HepG2 (cell line): ENCODE results near the gene ADGRV1. TPM values are rescaled to one million over a fixed set of nuclear protein-coding genes. Genes with fewer than 3 reads are reported as not detected.

Experiments
- AFF4 ChIP-seq: sonication (generic); formaldehyde crosslinking; IDR thresholded peaks from 2 replicates; pipeline ENCODE4 v1.4.0; 2020; ENCODE audit warnings: missing genetic modification reagents
- BRCA1 ChIP-seq: sonication (generic); formaldehyde crosslinking; IDR thresholded peaks from 2 replicates; pipeline ENCODE4 v1.4.0; 2020; ENCODE audit warnings: missing genetic modification reagents
- CENPBD1 ChIP-seq: sonication (generic); formaldehyde crosslinking; IDR thresholded peaks from 2 replicates; pipeline ENCODE4 v1.8.0; 2022; ENCODE audit warnings: missing genetic modification reagents, low read depth, mild to moderate bottlenecking, borderline replicate concordance
- DBP ChIP-seq: sonication (generic); formaldehyde crosslinking; IDR thresholded peaks from 2 replicates; pipeline ENCODE4 v1.4.0; 2020; ENCODE audit warnings: missing genetic modification reagents; ENCODE audit errors: not compliant biosample characterization
- DDIT3 ChIP-seq: sonication (generic); formaldehyde crosslinking; IDR thresholded peaks from 2 replicates; pipeline ENCODE4 v1.4.0; 2020; ENCODE audit warnings: mild to moderate bottlenecking, missing genetic modification reagents
- DNMT3B ChIP-seq: conservative IDR thresholded peaks from 2 replicates; pipeline ENCODE4 v1.6.1; 2016; ENCODE audit warnings: missing biosample characterization, control low read depth
- ELK4 ChIP-seq: sonication (generic); formaldehyde crosslinking; IDR thresholded peaks from 2 replicates; pipeline ENCODE4 v1.9.0; 2021; ENCODE audit warnings: missing genetic modification reagents, borderline replicate concordance
- FOXK2 ChIP-seq: fragments of 450-650 bp; IDR thresholded peaks from 2 replicates; pipeline ENCODE4 v1.6.1; 2016
- HMGA1 ChIP-seq: sonication (generic); formaldehyde crosslinking; conservative IDR thresholded peaks from 2 replicates; pipeline ENCODE4 v1.4.0; 2020; ENCODE audit warnings: missing genetic modification reagents
- HNRNPUL1 ChIP-seq: fragments of 200-400 bp; formaldehyde crosslinking; IDR thresholded peaks from 2 replicates; pipeline ENCODE4 v1.6.1; 2017; ENCODE audit warnings: low read depth, mild to moderate bottlenecking, low read length, moderate library complexity
- HOXD1 ChIP-seq: sonication (generic); formaldehyde crosslinking; IDR thresholded peaks from 2 replicates; pipeline ENCODE4 v1.5.0; 2020; ENCODE audit warnings: missing genetic modification reagents
- IKZF1 ChIP-seq: fragments of 450-650 bp; IDR thresholded peaks from 2 replicates; pipeline ENCODE4 v1.7.1; 2016
- PCBP1 ChIP-seq: fragments of 200-400 bp; formaldehyde crosslinking; IDR thresholded peaks from 2 replicates; pipeline ENCODE4 v1.6.1; 2017; ENCODE audit warnings: mild to moderate bottlenecking, low read depth, low read length, borderline replicate concordance
- SKIL ChIP-seq: sonication (generic); formaldehyde crosslinking; IDR thresholded peaks from 2 replicates; pipeline ENCODE4 v1.8.0; 2022; ENCODE audit warnings: missing genetic modification reagents, mild to moderate bottlenecking, moderate library complexity, borderline replicate concordance
- TRIM22 ChIP-seq: fragments of 450-650 bp; IDR thresholded peaks from 2 replicates; pipeline ENCODE4 v1.6.1; 2017
- ZKSCAN8 ChIP-seq: IDR thresholded peaks from 2 replicates; pipeline ENCODE4 v1.6.1; 2016; ENCODE audit warnings: borderline replicate concordance, missing genetic modification reagents, missing compliant biosample characterization
- ZMYM3 ChIP-seq: sonication (generic); formaldehyde crosslinking; IDR thresholded peaks from 2 replicates; pipeline ENCODE4 v1.5.1; 2020; ENCODE audit warnings: mild to moderate bottlenecking, missing genetic modification reagents
- ZNF577 ChIP-seq: sonication (generic); formaldehyde crosslinking; IDR thresholded peaks from 2 replicates; pipeline ENCODE4 v1.4.0; 2020; ENCODE audit warnings: mild to moderate bottlenecking, low read depth, missing genetic modification reagents, borderline replicate concordance
- ZNF598 ChIP-seq: sonication (generic); formaldehyde crosslinking; IDR thresholded peaks from 2 replicates; pipeline ENCODE4 v1.5.1; 2020; ENCODE audit warnings: mild to moderate bottlenecking, missing genetic modification reagents, borderline replicate concordance
- polyA plus RNA-seq, 8 experiments: library from polyadenylated mRNA; depleted of rRNA in 3 of 8; stranded (reverse) in 7 of 8; unstranded in 1 of 8; fragments of >200 nt; fragmentation: Illumina TruSeq in 4 of 8; extraction: Trizol in 4 of 8; gene quantifications; 2 replicates each; pipeline versions ENCODE4 v1.2.1 to v1.2.3, GENCODE V29; 2011 to 2016; ENCODE audit warnings: low read depth in 4 of 8, missing spikeins in 1 of 8, mixed read lengths in 1 of 8; ENCODE audit not compliant: insufficient read depth in 1 of 8
- total RNA-seq, 5 experiments: library from RNA; depleted of rRNA; stranded (reverse); fragments of >200 nt; fragmentation: Illumina TruSeq; extraction: Trizol; gene quantifications; 2 replicates each; pipeline ENCODE4 v1.2.3, GENCODE V29; 2016; ENCODE audit warnings: low read depth in 1 of 5

The ADGRV1 gene
- total and polyA plus RNA-seq, 2 of the 13 experiments (the other 11 are each of a cell fraction or from before 2014, with no cell fraction given), result 1.7 to 3.9 TPM

- TF ChIP-seq BRCA1 (no peak), DDIT3 (CRISPR knock-in tag) (no peak), ELK4 (CRISPR knock-in tag) (no peak), DNMT3B (CRISPR knock-in tag) (no peak), CENPBD1 (no peak), PCBP1 (no peak), ZKSCAN8 (CRISPR knock-in tag) (peak; percentile 29; the same call in 1 of the 2 replicates), HNRNPUL1 (peak; percentile 92), SKIL (CRISPR knock-in tag) (no peak), HOXD1 (CRISPR knock-in tag) (no peak), TRIM22 (no peak), ZNF577 (CRISPR knock-in tag) (no peak), AFF4 (no peak), IKZF1 (no peak), DBP (CRISPR knock-in tag) (no peak), HMGA1 (CRISPR knock-in tag) (no peak), ZMYM3 (CRISPR knock-in tag) (no peak), ZNF598 (CRISPR knock-in tag) (no peak), FOXK2 (no peak)
Measured at GRCh38 chr5:90949469-90950358, 391.1 kb downstream of the ADGRV1 start (continued).
